GM21528 (cell line): ENCODE results near the gene NSG1.

Experiments used
- ATAC-seq: cut with Tn5 transposase; IDR thresholded peaks from one replicate; pipeline ENCODE4 v1.9.1; 2021; ENCODE audit warnings: mild to moderate bottlenecking, moderate library complexity; ENCODE audit not compliant: unreplicated experiment, low FRiP score

NSG1 gene

DNA sequence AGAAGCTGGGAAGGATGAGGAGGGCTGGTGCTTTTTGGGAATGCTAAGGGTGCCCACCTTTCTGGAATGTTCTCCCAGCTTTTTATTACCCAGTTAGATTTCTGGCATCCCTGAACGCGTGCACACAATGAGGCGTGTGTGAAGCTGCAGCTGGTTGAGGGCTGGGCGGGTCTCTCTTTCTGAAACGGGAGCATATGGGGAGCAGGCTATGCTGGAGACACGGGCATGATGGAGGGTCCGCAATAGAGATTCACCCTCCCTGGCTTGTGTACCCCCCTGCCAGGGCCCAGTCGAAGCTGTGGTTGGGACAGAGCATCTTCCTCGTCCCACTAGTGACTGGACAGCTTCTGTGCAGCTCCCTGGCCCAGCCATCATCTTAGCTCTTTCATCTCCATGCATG is 8.5 kb downstream of the NSG1 start:
- ATAC-seq, result no peak

- ATAC-seq, result no peak
These were observed 9.1 kb downstream of the NSG1 start for GRCh38 chr4:4395849-4396627.

GRCh38 chr4:4396628-4397440 is 9.9 kb downstream of the NSG1 start:
- ATAC-seq, result no peak

DNA sequence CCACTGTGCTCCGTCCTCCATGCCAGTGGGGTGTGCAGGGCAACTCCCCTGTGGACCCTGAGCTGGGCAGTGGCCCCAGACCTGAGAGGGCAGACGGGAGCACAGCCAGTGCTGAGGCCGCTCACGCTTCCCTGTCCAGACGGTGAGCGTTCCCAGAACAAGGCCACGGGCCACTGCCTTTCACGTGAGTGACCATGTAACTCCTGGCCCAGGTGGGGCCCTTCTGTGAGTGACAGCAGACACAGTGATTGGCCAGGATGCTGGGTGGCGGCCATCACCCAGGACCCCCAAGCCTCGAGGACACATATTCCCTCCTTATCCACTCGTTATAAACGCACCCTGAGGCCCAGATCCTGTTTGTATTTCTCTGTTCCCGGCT is 10.5 kb downstream of the NSG1 start:
- ATAC-seq, result no peak

DNA sequence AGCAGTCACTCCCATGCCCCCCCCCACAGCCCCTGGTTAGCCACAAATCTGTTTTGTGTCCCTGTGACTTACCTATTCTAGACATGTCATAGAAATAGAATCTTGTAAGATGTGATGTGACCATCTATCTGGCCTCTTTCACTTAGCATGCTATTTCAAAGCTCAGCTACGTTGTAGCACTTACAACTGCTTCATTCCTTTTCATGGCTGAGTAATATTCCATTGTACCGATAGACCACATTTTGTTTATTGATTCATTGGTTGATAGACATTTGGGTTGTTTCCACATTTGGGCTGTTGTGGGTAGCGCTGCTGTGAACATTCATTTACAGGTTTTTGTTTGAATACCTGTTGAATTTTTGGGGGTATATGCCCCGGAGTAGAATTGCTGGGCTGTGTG is 11.5 kb downstream of the NSG1 start:
- ATAC-seq, result no peak

GRCh38 chr4:4401036-4401435 is 14.1 kb downstream of the NSG1 start:
- ATAC-seq, result no peak

- ATAC-seq, result no peak
These were observed 16.1 kb downstream of the NSG1 start for GRCh38 chr4:4402966-4403365.

GRCh38 chr4:4405358-4405962 is 18.6 kb downstream of the NSG1 start:
- ATAC-seq, result no peak

DNA sequence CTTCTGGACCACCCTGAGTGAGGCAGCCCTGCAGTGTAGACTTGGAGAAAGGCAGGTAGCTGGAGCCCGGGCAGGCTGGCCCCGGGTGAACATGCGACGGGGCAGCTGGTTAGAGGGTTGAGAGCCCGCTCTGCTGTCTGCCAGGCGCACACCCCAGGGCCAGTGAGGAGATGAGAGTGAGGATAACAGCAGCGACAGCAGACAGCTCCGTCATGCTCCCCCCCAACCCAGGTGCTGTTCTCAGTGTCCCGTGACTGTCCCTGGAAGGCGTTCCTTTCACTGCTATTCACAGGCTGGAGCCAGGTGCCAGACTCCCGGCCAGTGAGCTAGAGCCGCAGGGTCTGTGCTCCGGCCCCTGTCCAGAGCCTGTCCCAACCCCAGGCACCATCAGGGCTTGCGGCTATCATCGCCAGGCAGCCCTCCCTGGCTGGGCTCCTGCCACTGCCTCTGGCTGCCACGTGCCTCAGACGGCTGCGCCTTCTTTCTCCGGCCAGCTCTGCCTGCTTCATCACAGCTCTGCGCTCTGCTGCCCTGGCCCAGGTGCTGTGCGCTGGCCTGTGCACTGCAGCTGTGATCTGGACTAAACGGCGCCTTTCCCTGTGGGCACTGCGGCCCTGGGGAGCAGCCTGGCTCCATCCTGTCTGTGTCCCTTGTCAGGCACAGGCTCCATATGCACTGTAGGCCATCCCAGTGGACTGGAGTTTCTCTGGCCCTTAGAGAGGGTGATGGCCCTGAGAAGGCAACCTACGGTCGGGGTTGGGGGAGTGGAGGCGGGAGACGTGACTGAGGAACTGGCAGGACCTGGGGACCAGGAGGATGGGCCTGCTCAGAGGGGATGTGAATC is 19.8 kb downstream of the NSG1 start:
- ATAC-seq, result no peak

- ATAC-seq, result no peak
These were observed 20.6 kb downstream of the NSG1 start for GRCh38 chr4:4407299-4408131.

DNA sequence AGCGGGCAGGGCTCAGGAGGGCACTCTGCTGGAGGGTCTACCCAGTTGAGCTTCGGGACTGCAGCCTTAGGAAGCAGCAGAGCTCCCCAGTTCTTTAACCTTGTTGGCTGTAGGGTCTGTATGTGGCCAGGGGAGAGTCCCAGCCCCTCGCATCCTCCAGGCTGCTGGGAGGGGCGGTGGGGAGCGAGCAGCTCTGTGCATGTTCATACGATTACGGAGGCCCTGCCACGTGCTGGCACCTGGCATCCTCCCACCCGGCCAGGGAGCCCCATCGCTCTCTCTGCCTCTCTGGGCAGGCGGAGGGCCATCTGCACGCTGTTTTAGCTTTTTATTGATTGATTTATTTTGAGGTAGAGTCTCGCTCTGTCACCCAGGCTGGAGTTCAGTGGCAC is 21.2 kb downstream of the NSG1 start:
- no peak for ATAC-seq

DNA sequence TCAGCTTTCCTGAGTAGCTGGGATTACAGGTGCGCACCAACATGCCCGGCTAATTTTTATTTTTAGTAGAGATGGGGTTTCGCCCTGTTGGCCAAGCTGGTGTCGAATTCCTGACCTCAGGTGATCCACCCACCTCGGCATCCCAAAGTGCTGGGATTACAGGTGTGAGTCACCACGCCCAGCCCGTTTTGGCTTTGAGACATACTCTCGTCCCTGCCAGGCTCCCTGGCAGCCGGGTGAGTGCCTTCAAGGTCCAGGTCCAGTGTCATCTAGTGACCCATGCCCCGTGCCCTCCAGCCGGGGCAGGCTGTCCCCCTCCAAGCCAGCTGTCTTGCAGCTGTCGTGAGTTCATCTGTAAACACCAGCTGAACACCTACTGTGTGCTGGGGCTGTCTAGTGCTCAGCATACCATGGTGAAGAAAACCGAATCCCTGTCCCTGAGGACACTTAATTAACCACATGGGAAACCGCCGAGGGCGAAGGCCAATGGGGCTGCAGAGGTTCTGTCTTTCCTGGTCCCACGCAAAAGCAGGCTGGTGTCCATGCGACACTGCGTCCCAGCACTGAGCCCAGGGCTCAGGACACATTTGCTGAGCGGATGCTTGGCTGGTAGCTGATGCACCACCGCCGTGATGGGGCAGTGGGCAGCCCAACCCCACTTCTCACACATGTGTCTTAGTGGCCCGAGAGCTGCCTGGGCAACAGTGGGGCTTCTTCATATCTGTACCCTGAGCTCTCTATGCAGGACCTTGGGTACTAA is 21.9 kb downstream of the NSG1 start:
- no peak for ATAC-seq

GRCh38 chr4:4409416-4410115 is 22.7 kb downstream of the NSG1 start:
- no peak for ATAC-seq

- no peak for ATAC-seq
These were observed 23.4 kb downstream of the NSG1 start for GRCh38 chr4:4410271-4410670.

DNA sequence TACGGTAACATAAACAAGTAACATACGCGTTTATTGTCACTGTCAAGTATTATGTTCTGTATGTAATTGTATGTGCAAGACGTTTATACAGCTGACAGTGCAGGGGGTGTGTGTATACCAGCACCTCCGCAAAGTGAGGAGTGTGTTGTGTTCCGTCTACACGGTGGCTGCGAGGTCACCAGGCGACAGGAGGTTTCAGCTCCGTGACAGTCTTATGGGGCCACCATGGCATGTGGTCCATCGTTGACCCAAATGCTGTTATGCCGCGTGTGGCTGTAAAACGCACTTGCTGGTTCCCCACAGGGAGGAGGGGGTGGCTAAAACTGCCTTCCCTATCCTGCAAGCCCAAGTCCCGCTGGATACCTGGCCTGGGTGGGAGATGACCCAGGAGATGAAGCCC is 25.0 kb downstream of the NSG1 start:
- no peak for ATAC-seq

DNA sequence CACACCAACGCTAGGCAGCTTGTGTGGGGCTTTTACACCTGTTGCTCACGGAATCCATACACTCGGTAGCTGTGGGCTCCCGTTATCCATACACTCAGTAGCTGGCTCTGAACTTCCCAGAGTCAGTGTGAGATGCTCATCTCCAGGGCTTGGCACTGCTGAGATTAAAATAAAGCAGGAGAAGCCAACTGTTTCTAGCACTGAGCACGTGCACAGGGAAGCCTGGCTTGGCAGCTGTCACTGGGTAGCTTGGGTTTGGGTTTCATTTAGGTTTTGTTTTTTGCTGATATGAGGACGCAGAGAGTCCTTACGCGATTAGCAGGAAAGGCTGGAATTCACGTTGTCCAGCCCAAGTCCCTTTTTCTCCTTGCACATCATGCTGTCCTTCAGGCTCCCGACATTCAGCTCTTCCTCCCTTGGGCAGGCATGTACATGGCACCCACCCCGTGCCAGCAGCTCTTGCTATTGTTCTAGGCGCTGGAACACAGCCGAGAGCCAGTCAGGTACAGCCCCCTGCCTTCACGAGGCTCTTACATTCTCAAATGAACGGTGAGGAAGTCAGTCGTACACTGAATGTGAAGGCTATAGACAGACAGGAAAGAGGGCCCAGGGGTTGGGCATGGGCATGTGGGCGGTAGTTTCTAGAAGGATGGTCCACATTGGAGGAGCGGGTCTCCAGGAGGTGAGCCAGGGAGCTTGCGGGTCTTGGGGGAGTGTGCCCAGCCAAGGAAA is 25.9 kb downstream of the NSG1 start:
- ATAC-seq, result no peak

DNA sequence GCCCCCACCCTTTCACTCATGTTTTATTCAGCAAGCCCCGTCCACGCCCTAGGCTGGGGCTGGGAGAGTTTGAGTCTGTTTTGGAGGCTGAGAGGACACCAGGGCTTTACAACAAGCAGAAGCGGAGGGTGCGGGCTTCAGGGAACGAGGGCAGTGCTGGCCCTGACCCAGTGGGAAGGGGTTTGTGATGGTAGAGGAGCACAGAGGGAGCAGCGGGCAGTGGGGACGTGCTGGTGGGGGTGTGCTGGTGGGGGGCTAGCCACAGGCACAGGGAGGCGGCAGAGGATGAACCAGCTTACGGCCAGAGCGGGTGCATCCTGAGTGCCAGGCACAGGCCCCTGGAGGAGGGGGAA is 26.4 kb downstream of the NSG1 start:
- ATAC-seq, result no peak

DNA sequence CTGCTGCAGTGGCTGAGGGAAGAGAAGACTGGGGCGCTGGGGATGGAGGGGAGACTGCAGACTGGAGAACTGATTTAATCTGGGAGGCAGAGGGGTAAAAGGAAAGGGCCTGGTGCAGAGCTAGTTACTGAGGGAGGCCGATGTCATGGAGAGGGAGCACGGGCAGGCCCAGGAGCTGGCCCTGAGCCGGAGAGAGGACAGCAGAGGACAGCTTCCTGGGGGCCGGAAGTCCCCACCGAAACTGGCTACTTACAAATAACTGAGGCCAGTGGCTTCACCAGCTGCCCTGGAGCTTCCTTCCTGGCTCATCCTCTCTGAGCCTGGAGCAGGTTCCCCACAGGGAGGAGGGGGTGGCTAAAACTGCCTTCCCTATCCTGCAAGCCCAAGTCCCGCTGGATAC is 26.9 kb downstream of the NSG1 start:
- no peak for ATAC-seq
